ENCODE measurements around the gene DSCAML1.
"Not testable (repeated sequence)": the region's sequence is repeated elsewhere in the genome, so short reads cannot be mapped to it uniquely, and the experiment has no call there.

DSCAML1 gene

DNA sequence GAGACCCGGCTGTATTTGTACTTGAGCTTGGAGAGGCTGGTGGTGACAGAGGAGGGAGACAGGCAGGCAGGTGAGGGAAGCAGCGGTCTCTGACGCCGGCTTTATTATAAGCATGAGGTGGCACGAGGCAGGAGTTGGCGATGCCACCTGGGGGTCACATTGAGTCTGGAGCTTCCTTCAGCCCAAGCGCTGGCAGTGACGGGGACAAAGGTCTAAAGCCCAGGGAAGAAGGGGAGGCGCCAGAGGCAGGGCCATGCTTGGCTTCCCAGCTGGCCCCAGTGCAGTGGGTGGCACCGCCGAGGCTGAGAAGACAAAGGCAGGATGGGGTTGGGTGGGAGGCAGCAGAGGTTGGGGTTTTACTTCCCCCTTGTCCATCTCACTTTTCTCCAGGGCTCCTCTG is 23.1 kb upstream of the DSCAML1 start:
- in situ Hi-C loops (cut with MboI; ENCODE audit: low sequenced_read_pairs), result no loop called here

DNA sequence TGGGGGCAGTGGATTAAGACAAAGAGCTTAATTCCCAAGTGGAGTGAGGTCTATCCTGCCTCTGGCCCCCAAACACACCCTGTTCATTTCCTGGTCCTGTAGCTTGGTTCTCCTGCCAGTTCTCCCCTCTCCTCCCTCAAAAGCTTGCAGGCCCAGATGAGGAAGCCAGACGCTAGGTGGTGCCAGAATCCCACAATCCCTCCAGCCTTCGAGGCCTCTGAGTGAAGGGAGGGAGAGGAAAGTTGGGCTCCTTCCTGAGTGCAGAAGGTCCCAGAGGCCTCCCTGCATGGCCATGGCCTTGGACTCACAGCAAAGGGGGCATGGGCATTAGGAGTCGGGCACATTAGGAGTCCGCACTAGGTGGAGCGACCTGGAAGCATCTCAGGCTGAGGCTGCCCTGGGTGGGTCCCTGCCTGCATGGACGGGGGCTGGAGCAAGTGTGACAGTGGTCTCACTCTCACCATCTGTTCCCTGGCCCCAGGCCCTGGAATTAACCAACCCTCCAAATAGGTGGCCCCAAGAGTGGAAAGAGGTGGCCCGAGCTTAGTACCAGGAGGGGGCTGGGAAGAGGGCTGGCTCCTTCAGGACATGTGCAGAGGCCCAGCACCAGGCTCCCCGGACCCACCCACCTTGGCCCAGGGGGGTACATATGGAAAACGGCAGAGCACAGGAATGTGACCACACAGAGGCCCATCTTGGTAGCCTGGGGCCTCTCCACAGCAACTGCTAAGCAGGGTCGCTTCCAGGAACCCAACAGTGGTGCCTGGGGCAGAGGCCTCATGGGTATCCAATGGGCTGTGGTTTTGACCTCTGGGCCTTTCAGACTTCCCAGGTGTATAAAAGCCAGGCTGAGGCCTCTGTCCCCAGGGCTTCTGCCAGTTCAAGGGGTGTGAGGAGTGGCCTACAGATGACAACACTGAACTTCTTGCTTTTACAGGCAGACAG is 22.4 kb upstream of the DSCAML1 start:
- in situ Hi-C loops (cut with MboI; ENCODE audit: low sequenced_read_pairs), result no loop called here

DNA sequence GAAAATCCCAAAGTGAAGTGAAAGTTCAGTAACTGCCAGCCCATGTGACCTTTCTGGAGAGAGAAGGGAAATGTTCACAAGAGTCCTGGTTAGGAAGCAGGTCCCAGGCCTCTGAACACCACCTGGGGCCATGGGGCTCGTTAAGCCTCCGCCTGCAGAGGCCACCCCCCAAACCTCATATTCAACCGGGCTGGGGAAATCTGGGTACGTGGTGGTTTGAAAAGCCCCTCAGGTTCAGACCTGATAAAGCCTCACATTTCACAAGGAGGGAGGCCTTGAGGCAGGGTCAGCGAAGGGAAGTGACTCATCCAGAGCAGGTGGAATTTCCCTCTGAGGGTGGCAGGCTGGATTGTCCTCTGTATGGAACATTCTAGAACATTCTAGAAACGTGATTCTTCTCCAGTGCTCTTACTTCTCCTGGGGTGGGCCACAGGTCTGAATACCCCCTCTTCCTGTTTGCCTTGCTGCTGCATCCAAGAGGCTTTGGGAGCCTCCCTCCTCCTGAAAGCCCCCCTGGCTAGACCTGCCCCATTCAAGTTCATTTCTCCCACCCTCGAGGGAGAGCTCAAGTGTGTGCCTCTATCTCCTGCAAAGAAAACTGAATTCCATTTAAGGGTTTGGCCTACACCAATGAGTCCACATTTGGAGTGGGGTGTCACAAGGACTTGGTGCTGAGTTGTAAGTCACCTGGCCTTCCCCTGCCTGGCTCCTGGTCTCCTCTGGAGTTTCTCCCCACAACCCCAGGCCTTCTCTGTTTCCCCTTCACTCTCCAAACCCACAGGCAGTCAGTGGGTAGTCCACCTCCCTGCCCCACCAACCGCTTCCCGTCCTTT is 21.2 kb upstream of the DSCAML1 start:
- in situ Hi-C loops (cut with MboI; ENCODE audit: low sequenced_read_pairs), result no loop called here

DNA sequence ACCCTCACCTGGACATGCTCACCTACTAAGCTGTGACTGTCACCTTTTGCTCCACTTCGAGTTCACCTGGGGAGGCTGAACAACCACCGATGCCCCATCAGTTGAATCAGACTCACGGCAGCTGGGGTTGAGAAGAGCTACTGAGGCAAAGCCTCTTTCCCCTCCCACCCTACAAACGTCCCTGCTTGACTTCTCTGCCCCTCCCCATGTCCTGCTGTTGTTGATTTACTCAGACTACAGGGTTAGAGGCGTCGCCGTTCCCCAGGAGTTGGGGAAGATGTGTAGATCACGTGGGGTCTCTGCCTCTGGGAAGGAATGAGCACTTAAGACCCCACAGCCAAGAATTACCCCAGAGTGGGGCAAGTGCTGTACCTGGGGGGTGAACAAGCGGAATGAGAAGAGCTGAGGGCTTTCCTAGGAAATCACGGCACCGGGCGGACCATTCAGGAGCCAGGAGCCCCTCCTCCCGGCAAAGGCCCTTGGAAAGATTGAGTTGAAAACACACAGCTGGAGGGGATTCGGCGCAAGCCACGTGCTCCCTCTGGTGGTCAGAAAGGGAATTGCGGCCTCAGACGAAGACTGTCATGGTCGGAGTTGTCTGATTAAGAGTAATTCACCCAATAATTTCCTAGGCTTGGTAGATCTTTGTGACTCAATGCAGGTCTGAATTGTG is 20.5 kb upstream of the DSCAML1 start:
- in situ Hi-C loops (cut with MboI; ENCODE audit: low sequenced_read_pairs), result no loop called here

DNA sequence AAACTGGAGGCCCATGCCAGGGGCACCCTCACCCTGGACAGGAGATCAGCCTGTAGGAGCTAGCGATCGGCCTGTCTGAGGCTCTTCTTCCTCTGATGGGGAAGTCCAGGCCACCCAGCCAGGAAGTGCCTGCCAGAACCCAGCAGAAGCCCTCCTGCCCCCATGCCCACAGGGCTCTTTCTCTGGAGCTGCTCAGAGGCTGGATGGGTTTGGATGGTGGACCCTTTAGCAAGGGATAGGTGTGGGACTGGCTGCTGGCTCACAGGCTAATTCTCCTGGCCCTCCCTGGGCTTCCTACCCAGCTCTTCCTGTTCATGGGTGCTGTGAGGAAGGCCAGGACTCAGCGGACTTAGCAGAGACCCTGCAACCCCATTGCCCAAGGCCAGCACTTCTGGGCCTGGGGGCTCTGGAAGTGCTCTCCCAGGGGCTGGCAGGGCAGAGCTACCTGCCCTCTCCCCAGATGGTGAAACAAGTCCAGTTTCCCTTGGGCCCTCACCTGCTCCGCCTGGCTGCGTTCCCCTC is 19.9 kb upstream of the DSCAML1 start:
- in situ Hi-C loops (cut with MboI; ENCODE audit: low sequenced_read_pairs), result no loop called here

DNA sequence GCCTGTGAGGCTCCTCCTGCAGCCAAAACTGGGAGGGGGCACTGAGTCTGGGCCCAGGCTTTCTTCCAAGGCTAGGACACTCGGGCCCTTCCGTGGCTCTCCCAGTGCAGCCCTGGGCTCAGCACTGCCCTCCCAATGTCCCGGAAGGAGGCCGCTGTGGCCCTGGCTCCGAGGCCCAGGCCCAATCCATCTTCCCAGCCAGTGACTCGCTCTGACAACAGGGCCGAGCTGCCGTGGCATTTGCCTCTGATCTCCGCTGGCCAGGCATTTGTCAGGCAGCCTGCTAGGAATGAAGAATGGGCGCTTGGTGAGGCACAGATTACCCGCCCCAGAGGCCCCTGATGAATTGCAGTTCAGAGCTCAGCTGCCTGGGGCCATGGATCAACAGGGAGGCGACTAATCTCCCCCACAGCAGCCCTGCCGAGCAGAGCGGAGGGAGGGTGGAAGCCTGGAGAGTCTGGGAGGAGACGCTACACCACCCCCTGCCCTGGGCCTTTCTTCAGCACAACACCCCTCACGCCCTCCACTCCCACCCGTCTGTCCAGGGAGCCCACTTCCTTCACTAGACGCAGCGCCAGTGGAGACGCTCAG is 19.2 kb upstream of the DSCAML1 start:
- in situ Hi-C loops (cut with MboI; ENCODE audit: low sequenced_read_pairs), result no loop called here

DNA sequence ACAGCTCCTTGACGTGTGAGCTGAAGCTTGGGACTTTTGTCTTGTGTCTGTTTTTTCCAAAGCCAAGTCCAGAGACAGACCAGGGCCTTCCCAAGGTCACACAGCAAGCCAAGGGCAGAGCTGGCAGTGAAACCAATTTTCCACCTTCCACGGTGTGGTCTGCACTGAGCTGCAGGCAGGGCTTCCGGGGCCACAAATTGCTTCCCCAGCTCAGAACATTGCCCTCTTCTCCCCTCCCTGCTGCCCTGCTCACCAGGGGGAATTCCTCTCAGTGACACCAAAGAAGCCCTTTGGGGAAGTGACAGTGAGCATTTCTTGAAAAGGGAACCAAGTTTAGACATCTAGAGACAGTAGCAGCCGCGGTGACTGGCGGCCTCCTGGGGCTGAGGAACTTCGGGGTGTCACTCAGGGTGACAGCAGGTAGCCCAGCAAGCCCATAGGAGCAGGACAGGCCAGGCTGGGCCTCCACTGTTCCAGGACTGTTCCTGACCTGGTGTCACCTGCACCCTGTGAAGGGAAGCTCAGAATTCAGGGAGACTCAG is 18.3 kb upstream of the DSCAML1 start:
- in situ Hi-C loops (cut with MboI; ENCODE audit: low sequenced_read_pairs), result no loop called here

DNA sequence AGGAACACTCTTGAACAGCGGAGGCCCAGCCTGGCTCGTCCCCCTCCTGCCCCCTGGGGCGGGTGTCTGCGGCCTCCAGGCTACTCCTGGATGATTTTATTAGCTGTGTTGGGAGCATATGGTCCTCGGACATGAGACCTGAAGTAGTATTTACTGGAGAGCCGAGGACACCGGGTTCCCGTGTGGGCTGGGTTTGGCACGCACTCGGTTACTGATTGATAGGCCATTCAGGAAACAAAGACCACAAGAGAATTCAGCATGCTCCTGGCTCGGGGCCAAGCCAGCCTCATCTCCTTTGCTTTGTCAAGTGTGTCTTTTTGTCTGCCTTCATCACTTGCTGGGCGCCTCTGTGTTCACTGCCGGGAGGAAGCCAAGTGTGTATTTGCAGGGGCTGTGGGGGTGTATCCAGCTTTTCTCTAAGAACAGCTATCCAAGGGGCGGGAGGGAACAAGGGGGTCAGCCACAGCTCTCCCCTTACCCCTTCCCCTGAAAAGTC is 17.8 kb upstream of the DSCAML1 start:
- in situ Hi-C loops (cut with MboI; ENCODE audit: low sequenced_read_pairs), result no loop called here

DNA sequence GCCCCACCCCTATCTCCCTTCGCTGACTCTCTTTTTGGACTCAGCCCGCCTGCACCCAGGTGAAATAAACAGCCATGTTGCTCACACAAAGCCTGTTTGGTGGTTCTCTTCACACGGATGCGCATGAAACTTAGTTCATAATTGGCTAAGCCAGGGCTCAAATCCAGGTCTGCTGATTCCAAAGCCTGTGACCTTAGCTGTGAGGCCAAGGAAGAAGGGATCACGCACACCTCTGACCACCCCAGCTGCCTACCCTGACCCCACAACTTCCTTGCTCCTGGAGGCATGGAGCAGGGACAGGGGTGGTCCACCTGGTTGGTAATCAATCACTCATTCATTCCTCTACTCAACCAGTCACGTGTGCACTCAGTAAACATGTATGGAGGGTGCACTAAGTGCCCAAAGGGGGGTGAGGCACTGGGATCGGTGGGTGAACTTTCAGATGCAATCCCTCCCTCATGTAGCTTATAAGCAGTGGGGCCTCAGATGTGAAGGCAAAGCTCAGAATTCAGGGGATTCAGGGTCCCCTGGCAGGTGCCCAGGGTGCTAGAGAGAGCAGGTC is 17.3 kb upstream of the DSCAML1 start:
- in situ Hi-C loops (cut with MboI; ENCODE audit: low sequenced_read_pairs), result no loop called here

DNA sequence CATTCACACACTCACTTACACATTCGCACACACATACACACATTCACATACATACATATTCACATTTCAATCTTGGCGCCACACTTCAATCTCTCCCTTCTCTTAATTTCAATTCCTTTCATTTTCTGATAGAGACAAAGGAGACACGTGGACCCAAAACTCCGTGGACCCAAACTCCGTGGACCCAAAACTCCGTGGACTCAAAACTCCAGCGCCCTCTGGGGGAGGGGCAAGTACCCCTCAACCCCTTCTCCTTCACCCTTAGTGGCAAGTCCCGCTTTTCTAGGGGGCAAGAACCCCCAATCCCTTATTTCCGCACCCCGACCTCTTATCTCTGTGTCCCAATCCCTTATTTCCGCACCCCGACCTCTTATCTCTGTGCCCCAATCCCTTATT is 13.0 kb upstream of the DSCAML1 start:
- in situ Hi-C loops (cut with MboI; ENCODE audit: low sequenced_read_pairs), result not testable (repeated sequence)

DNA sequence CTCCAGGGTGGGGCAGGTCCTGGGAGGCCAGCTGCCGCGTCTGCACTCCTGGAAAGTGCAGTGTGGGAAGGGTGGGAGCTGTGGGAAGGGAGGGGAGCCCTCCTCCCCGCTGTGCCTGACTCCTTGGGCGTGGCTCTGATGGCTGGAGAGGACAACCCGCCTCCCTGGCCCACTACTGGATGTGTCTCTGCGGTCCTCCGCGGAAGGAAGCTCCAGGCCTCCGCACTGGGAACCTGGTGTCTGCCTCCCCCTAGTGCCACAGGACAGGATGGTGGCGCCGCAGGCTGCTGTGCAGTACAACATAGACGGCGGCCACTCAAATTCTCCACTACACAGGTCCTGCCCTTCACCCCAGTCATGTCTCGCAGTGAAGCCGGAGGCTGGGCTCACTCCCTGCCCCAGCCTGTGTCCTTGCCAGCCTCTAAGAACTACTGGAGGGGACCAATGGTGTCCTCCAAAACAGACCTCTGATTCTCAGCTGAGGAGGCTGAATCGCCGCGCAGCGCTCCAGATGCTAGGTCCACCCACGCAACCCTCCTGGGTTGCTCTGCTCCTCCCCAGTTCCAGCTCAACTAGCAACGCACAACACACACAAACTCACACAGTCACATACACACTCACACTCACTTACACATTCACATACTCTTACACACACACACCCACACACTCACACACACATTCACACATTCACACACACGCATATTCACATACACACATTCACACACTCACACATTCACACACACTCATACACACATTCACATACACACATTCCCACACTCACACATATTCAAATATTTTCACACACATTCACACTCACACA is 12.4 kb upstream of the DSCAML1 start:
- in situ Hi-C loops (cut with MboI; ENCODE audit: low sequenced_read_pairs), result no loop called here

DNA sequence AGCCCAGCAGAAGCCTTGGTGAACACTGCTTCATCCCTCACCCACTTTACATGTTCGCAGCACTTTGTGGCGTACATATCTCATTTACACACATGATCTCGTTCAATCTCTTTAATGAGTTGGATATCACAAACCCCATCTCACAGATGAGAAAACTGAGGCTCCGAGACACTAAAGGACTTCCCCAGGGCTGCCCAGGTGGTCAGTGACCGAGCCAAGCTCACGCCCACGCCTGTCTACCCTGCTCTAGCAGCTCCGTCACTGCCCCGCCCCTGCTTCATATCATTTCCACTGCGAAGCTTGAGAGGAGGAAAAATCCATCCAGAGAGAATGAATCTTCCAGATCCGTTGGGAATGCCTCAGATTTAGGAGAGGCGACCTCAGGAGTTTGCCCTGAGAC is 11.8 kb upstream of the DSCAML1 start:
- in situ Hi-C loops (cut with MboI; ENCODE audit: low sequenced_read_pairs), result no loop called here

DNA sequence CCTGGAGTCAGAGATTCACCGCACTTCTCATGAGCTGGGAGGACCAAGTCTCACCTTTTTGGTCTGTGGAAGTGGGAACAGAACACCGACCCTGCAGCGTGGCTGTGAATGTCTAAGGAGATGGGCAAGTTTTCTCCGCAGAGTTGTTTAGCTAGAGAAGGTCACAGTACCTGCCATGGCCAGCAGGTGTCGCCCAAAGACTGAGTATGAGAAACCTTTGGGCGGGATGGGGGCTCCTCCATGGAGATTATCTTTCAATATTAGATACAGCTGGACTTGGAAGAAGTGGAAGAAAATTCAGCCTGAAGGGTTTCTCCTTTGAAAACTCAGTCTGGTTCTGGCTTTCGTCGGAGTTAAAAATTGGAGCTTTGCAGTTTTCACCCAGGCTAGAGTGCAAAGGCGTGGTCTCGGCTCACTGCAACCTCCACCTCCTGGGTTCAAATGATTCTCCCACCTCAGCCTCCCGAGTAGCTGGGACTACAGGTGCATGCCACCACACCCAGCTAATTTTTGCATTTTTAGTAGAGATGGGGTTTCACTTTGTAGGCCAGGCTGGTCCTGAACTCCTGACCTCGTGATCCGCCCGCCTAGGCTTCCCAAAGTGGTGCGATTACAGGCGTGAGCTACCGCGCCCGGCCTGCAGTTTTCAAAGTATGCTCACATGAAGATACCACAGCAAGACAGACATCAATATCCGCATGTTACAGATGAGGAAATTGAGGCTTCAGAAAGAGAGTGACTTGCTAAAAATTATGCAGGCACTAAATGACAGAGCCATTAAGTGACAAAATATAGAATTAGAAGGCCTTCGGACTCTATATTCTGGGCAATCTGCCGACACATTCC is 10.7 kb upstream of the DSCAML1 start:
- in situ Hi-C loops (cut with MboI; ENCODE audit: low sequenced_read_pairs), result no loop called here

DNA sequence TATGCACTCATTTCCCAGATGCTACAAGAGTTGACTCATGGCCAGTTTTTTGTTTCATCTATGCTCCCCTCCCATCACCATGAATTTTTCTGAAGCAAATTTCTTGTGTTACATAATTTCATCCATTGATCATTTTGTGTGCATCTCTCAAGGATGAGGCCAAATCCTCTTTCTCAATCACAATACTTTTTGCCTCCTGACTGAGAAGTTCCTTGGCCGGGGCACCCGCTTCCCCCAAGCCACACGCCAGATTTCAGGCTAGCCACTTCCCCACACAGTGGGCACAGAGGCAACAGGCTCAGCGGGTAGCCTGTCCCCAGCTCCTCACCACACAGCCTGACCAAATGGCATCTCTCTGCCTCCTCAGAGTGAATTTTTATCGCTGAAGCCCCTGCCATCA is 9.8 kb upstream of the DSCAML1 start:
- in situ Hi-C loops (cut with MboI; ENCODE audit: low sequenced_read_pairs), result no loop called here

DNA sequence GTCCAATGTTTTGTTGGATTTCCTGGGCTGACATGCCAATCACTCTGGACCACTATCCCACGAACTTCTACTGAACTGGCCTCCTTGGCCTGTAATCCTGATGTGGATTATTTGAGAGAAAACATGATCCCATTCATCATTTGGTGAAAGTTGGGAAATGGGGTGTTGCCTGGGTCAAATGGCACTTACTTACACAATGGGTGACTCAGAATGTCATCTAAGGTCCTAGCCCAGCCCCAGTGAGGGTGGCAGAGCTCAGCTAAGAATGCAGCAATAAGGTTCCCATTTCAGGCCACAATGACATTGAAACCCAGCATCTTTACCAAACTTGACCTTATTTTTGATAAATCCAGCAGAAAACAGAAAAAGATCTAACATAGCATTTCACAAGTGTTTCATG is 8.0 kb upstream of the DSCAML1 start:
- in situ Hi-C loops (cut with MboI; ENCODE audit: low sequenced_read_pairs), result no loop called here

DNA sequence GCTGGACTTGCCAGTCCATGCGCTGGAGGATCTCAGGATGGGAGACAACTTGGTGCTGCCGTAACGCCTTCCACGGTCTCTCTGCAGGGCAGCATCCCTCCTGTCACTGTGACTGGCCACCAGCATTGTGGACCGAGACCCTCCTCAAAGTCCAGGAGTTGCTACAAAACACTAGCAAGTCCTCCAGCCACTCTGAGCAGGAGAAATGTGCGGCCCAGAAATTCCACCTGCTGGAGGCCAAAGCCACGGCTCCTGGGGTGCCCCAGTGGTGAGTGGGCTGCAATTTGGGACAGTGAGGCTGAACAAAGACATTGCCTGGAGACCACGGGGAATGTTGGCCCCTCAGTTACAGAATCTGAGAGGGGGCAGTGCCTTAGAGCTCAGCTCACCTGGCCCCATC is 6.9 kb upstream of the DSCAML1 start:
- in situ Hi-C loops (cut with MboI; ENCODE audit: low sequenced_read_pairs), result no loop called here

DNA sequence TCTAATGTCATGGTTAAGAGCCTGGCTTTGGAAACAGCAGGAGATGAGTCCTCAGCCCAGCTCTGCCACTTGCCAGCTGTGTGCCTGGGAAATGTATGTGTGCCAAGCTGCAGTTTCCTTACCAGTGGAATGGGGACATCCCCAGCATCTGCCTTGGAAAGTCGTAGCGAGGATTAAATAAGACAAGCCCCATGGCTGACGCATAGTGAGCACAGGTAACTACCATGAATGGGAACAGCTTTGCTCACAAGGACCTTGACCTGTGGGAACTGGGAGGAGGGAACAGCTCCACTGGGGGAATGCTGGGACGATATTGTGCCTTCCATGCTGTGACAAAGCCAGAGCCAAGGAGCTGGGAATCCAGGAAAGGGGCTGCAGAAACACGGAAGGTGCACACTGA is 2.6 kb upstream of the DSCAML1 start:
- in situ Hi-C loops (cut with MboI; ENCODE audit: low sequenced_read_pairs), result no loop called here

DNA sequence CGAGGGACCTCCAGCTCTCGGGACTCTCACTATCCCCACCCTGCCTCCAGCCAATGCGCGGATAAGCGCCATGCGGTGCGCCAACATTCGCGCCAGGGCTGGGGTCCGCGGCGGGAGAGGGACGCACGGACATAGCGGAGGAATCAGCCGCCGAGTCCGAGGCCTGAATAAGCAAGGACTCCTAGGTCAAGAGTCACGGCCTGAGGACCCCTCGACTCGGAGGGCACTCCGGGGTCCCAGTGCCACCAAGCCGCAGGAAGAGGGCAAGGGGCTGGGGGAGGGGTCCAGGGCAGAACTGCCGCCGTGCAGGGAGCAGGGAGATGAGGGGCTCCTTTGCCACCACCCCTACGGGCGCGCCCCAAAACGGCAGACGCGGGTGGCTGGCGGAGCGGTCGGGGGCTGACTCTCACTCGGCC is 552 bp downstream of the DSCAML1 start:
- in situ Hi-C loops (cut with MboI; ENCODE audit: low sequenced_read_pairs), result no loop called here

Measured in hTERT RPE-1 (cell line).